Putamen (tissue), 1 donor: ENCODE measurements around the gene GLB1L.

ENCODE experiments used
- DNase-seq: peaks from one replicate; pipeline ENCODE4 v3.0.0-alpha.2; 2016; ENCODE audit warnings: low spot score

The GLB1L gene

GRCh38 chr2:219221957-219222518, 23.2 kb downstream of the GLB1L start:
- DNase-seq, result no peak

GRCh38 chr2:219220652-219221402, 24.4 kb downstream of the GLB1L start:
- no peak for DNase-seq

DNA sequence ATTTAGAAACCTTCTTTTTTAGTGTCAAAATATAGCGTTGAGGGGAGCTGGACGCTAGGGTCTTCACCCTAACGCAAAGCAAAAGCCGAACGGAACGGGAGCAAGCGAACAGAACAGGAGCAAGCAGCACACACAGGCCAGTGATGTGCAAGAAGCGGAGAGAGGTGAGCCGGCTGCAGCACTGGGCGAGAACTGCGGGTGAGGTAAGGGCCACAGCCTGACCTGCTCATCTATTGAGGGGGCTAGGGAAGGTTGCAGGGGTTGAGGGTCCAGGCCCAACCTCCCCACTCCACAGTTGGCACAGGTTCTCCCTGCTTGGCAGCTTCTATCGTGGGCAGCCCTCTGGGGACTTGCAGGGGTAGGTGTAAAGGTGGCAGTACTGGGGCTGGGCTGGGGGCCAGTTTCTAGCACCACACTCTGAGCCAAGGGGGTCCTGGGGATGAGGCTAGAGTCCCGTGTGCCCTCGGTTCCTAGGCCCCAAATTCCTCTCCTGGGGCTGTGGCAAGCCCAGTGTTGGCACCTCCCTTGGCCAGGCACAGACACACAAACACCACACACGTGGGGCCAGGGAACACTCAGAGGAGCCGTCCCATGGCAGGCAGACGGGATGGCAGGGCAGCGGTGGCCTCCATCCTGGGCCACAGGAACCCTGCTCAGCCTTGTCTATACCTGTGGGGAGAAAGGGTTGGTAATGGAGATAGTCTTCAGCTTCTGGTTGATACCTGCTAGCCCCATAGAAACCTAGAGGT, 25.3 kb downstream of the GLB1L start:
- DNase-seq, result no peak

DNA sequence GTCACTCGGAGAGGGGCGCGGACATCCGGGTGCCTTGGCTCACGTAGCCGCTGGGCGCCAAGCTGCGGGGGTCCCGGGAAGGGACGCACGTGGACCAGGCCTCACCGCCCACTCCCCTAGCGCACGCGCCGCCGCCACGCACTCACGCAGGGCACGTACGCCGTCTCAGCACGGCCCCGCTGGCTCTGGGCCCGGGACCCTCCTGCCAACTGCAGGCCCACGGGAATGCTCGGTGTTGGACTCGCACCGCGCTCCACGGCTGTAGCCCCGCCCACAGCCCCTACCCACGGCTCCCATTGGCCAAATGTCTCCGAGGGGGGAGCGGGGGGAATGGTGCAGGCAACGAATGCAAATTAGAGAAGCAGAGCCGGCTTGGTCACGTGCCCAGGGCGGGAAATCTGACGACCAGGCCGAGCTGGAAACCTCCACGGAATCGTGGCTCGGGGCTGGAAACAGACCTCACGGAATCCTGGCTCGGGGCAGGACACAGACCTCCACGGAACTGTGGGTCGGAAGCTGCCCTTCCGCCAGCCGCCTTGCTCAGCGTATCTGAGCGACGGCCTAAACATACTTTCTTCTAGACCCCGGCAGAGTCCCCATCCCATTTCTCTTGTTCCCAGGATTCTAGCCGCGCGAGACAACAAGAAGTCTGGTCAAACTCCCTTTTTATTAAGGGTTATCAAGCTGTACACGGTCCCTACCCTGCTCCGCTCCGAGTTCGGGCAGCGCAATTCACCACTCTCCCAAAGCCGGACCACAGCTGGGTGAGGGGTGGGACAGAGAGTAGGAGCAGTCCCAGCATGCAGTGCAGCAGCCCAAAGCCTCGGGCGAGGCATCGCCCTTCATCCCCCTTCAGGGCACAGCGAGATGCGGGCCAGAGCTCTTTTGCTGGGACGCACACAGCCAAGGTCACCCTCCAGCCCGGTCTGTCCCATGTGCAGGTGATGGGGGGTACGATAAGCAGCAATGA, 26.2 kb downstream of the GLB1L start, which contains the start of gene ABCB6:
TSS of gene ABCB6 (minus strand) at position 227 of the 970 bp plus-strand sequence. CDS start 285 bp downstream, outside the sequence.
- peak; percentile 96 for DNase-seq

DNA sequence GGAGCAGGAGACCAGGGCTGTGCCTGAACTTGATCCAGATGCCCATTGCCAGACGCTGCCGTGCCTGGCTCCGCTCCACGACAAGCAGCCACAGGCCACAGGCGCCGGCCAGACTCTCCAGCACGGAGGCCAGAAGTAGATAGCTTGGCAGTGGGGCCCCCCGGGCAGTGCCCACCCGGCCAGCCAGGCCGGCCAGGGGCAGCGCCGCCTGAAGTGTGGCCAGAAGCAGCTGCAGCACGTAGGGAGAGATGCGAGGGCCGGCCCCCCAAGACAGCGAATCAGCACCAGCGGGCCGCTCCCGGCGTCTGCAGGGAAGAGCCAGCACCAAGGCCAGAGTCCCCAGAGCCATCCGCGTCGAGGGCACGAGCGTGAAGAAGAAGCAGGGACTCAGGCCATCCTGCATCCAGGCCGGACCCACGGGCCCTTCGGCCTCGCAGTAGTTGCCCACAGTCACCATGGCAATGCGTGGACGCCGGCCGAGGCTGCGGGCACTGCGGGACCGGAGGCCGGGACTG, 27.0 kb downstream of the GLB1L start:
- DNase-seq, result peak; percentile 55

- no peak for DNase-seq
These were observed 28.7 kb downstream of the GLB1L start for GRCh38 chr2:219216535-219216915.

- DNase-seq, result no peak
These were observed 29.2 kb downstream of the GLB1L start for GRCh38 chr2:219215871-219216534.

- no peak for DNase-seq
These were observed 30.5 kb downstream of the GLB1L start for GRCh38 chr2:219214786-219215185.

DNA sequence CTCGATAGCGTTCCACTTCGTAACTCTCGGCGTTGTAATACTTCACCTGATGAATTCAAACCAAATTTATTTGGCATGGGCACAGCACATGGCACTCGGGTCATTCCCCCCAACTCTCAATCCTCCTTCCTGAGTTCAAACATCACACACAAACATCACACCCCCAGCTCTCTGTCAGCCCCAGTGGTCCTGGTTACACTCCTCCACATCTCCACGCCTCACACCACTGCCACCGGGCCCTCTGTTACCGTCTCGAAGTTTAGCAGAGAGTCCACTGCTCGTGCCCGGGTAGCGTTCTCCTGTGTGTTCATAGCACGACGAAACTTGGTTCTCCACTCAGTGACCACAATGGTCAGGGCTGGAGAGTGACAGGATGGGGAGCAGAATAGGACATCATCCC, 31.1 kb downstream of the GLB1L start:
- DNase-seq, result no peak

GRCh38 chr2:219213486-219214071, 31.7 kb downstream of the GLB1L start:
- DNase-seq, result no peak

DNA sequence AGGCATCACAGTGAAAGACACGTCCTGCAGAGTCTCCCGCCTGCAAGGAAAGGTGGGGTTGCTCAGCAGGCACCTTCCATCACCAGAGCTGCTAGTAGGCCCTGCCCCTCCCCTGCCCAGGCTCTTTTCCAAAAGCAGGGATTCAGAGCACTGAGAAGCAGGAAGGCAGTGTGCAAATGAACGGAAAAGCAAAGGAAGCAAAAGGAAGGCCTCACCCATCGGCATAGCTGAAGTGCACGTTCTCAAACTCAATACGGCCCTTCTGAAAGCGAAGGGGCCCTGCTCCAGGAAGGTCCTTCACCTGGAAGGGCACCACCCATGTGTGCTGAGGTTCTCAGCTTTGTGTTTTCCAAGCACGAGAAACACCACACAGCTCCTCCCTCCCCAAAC, 32.2 kb downstream of the GLB1L start:
- no peak for DNase-seq

GRCh38 chr2:219210886-219211362, 34.3 kb downstream of the GLB1L start:
- no peak for DNase-seq

DNA sequence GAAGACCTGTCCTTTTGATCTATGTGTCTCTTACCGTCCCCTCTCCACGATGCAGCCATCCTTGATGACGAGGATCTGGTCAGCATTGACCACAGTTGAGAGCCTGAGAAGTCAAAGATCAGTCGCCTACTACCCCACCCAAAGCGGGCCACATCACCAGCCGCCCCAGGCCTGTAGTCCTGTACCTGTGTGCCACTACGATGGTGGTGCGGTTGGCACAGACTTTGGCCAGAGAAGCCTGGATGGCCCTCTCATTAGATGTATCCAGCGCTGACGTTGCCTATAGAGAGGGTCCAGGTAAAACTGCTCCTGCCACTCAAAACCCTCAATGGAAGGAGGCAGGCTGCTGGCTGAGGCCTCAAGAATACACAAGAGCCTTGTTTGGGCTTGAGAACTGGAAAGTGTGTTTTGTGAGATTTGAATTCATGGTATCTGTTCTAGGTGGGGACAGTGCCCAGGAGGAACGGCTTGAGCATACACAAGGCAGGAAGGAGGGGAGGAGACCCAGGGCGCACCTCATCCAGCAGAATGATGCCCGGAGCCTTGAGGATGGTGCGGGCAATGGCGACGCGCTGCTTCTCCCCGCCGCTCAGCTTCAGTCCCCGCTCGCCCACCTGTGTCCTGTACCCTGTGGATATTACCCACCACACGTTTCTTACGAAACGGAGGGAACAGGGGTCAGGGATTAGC, 34.9 kb downstream of the GLB1L start:
- DNase-seq, result no peak

DNA sequence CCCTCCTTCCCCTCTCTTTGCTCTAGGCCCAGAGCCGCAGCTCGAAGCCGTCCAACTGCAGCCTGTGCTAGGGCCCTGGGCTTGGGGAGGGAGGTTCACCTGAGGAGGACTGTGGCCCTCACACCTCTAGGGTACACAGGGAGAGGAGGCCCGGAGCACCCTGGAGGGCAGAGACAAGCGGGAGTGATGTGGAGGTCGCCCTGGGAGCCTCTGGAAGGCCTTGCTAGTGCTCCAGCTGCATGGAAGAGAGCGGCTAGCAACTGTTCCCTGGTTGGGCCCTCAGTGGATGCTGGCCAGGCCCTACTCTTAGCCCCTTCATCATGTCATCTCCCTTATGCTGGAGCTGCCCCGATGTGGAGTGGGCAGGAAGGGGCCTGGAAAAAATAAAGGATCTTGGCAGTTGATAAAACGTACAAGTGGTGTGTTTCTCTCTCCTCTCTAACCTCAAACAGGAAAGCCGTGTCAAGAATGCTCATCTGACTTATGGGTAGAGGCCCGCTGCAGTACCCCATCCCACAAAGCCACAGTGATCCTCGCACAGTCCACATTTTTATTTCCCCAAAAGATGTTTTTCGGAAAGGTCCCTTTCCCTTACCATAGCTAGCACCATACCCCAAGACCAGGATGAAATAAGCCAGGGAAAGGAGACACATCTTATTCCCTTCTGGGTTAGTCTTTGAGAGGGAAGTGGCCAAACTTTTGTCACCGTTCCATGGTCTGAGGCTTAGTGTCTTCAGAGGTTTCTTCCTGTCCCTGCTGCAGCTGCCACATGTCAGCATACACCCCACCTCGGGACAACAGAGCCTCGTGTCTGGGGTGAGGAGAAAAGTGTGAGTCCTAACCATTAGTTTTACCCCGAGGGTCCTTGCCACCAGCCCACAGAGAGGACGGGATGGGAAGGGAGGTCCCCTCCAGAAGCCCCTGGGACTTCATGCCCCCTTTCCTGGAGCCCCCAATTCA, 35.7 kb downstream of the GLB1L start:
- no peak for DNase-seq

- no peak for DNase-seq
These were observed 37.1 kb downstream of the GLB1L start for GRCh38 chr2:219207884-219208740.

DNA sequence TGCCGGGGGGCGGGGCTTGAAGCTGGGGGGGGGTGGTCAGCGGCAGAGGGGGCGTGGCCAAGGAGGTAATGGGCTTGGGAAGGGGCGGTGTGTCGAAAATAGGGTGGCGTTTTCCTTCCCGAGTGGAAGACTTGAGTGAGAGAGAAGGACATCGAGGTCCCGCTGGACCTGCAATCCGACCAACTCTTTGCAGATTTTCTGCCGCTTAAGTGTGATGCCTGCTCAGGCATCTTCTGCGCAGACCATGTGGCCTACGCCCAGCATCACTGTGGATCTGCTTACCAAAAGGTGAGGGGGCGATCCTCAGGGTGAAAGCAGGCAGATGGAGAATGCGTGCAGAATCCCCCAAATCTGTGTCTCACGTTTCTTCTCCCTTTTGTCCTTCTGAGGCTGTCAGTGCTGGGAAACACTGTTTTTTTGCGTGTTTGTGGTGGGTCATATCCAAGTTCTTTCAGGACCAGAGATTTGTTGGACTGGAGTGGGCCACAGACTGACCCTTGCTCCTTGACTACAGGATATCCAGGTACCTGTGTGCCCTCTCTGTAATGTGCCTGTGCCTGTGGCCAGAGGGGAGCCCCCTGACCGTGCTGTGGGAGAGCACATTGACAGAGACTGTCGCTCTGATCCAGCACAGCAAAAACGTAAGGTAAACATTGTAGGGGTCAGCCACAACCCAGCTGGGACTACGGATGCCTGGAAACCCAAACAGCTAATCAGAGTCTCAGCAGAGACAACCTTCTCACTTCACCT, 37.9 kb downstream of the GLB1L start:
- DNase-seq, result no peak
